ENCODE data around the gene AP4S1.
"Not testable (repeated sequence)": the region's sequence is repeated elsewhere in the genome, so short reads cannot be mapped to it uniquely, and the experiment has no call there.

The AP4S1 gene

DNA sequence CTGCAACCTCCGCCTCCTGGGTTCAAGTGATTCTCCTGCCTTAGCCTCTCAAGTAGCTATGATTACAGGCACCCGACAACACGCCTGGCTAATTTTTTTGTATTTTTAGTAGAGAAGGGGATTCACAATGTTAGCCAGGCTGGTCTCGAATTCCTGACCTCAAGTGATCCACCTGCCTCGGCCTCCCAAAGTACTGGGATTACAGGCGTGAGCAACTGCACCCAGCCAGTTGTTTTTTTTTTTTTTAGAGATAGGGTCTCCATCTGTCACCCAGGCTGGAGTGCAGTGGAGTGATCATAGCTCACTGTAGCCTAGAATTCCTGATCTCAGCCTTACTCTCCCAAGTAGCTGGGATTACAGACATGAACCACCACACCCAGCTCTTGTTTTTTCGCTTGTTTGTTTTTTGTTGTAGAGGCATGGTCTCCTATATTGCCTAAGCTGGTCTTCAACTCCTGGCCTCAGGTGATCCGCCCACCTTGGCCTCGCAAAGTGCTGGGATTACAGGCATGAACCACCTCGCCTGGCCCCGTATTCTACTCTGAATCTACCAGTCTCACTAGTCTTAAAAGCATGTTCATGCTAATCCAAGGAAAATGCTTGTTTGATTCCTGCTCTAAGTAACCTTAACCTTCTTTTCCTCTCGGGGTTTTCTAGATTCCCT, 32.4 kb downstream of the AP4S1 start:
- DNase-seq (ENCODE audit: low spot score in 2 of 2) (no peak), ATAC-seq (replicated peaks; ENCODE audit: extremely low read depth, poor library complexity, severe bottlenecking) (no peak)
- H3K4me3 Mint-ChIP-seq = no peak overlapping the region
- H3K36me3 Mint-ChIP-seq (ENCODE audit: insufficient read depth) = no peaks in the 10 kb centered on the region
- H3K27me3 Mint-ChIP-seq = no peaks in the 10 kb centered on the region
- no peak overlapping the region for H3K27ac Mint-ChIP-seq (ENCODE audit: low read depth)
- H3K9me3 Mint-ChIP-seq = no peaks in the 10 kb centered on the region
- peaks cover 13% of the 10 kb centered on the region for H3K4me1 Mint-ChIP-seq

DNA sequence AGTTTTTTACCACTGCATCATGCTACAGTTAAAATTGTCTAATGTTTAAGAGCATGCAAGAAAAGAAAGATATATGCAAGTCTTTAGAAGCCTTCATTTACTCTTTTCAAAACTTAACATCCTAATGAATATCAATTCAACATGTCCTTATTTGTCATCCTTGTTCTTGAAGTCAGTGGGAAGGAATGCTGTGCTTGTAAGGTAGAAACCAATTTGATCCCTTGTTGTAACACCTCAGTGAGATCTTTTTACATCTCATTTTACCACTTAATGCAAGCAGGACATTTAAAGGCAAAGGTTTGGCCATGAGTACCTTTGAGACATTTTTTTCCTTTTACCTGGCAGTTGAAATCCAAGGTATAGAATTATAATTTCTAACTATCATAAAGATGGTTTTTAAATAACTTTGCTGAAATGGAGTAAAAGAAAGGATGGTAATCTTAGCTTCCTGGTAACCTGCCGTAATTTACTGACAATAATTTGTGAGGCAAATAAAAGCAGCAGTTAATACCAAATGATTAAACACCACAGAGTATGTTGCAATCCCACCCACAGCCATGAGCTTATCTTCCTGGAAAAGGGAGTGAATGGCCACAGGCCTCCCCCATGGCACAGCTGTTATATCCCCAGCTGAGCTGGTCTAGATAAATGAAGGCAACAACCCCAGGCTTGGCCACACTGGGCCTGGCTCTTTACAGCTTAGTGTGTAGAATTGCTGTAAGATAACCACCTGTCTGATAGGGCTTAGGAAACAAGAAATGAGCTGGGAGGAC, 33.9 kb downstream of the AP4S1 start:
- Mint-ChIP-seq H3K27ac (ENCODE audit: low read depth) (no peak overlapping the region), H3K4me1 (peaks cover 13% of the 10 kb centered on the region), H3K4me3 (no peak overlapping the region)

DNA sequence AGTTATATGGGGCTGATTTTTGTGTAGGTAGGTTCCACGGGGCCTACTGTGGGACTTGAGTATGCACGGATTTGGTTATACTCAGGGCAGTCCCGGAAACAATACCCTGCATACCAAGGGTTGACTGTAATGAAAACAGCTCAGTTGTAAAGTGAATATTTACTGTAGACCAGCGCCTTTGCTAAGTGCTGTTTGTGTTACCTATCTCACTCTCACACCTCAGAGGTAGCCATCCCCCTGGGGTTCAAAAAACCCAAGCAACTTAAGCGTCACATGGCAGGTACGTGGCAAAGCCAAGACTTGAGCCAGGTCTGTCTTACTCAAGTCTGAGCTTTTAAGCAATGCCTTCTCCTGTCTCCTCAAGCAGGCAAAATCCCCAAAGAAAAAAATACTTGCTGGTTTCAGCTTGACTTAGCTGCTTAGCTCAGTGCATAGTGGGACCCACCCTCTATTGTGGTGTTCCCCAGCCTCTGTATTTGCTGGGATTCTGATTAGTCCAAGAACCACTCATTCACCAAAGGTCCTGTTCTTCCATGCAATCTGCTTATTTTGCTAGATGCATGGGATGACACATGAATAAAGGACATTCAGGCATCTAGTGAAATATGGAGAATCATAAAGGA, 34.9 kb downstream of the AP4S1 start:
- Mint-ChIP-seq H3K4me3 (no peak overlapping the region), H3K9me3 (no peaks in the 10 kb centered on the region), H3K27me3 (no peaks in the 10 kb centered on the region), H3K36me3 (ENCODE audit: insufficient read depth) (no peaks in the 10 kb centered on the region), H3K27ac (ENCODE audit: low read depth) (no peak overlapping the region), H3K4me1 (peaks cover 13% of the 10 kb centered on the region)
- no peak for ATAC-seq (replicated peaks; ENCODE audit: extremely low read depth, poor library complexity, severe bottlenecking)
- DNase-seq (ENCODE audit: low spot score in 2 of 2) = no peak

More for the DNA sequence above, 33.9 kb downstream of the AP4S1 start:
- ATAC-seq (replicated peaks; ENCODE audit: extremely low read depth, poor library complexity, severe bottlenecking) (no peak), DNase-seq (ENCODE audit: low spot score in 2 of 2) (no peak)
- no peaks in the 10 kb centered on the region for H3K27me3 Mint-ChIP-seq
- no peaks in the 10 kb centered on the region for H3K36me3 Mint-ChIP-seq (ENCODE audit: insufficient read depth)
- H3K9me3 Mint-ChIP-seq = no peaks in the 10 kb centered on the region

DNA sequence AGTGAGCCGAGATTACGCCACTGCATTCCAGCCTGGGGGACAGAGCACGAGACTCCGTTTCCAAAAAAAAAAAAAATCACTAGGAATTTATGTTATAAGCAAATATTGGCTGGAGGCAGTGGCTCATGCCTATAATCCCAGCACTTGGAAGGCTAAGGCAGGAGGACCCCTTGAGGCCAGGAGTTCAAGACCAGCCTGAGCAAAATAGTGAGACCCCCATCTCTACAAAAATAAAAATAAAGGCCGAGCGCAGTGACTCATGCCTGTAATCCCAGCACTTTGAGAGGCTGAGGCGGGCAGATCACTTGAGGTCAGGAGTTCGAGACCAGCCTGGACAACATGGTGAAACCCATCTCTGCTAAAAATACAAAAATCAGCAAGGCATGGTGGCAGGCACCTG, 37.5 kb downstream of the AP4S1 start:
- H3K27me3 Mint-ChIP-seq; DNase-seq (ENCODE audit: low spot score in 2 of 2); H3K27ac Mint-ChIP-seq (ENCODE audit: low read depth): not testable (repeated sequence)

DNA sequence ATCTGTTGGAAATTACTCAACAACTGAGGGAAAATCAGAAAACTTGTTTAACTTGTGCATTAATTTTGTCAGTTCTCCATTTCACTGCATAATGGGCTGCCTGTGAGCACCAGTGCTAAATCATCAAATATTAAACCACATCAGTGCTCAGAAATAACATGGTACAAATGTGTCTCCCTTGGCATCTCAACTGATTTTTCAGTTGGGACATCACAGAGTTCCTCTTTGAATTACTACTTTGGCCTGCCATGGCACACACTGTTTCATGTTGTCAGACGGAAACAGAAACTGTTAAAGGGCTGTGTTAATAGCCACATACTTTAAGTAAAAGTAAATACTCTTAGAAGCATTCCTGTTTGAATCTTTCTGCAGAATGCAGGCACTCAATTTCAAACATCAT, 42.8 kb downstream of the AP4S1 start:
- no peak overlapping the region for H3K27ac Mint-ChIP-seq (ENCODE audit: low read depth)
- H3K4me1 Mint-ChIP-seq = no peaks in the 10 kb centered on the region
- no peaks in the 10 kb centered on the region for H3K9me3 Mint-ChIP-seq

More for the DNA sequence above, 37.5 kb downstream of the AP4S1 start:
- H3K4me3 Mint-ChIP-seq; H3K9me3 Mint-ChIP-seq; H3K36me3 Mint-ChIP-seq (ENCODE audit: insufficient read depth); ATAC-seq (replicated peaks; ENCODE audit: extremely low read depth, poor library complexity, severe bottlenecking): not testable (repeated sequence)
- peaks cover 12% of the 10 kb centered on the region for H3K4me1 Mint-ChIP-seq

DNA sequence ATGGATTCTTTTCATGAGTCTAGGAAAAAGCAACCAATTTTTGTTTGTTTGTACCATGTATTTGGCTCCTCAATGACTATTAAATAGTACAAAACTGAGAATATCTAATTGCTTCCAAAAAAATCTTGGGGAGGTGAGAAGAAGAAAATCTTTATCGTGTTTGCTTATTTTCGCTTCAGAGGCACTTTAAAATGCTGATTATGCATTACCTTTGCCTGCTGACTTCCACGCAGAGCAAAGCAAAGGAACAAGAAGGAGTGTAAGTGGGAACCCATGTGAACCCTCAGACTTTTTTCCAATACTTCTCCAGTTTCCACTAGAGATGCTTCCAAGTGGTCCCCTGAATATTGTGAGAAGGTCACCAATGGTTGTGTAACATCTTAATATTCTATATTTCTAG, 43.9 kb downstream of the AP4S1 start:
- ATAC-seq (replicated peaks; ENCODE audit: extremely low read depth, poor library complexity, severe bottlenecking) (no peak), DNase-seq (ENCODE audit: low spot score in 2 of 2) (no peak)
- H3K4me1 Mint-ChIP-seq = no peaks in the 10 kb centered on the region
- peaks cover 18% of the 10 kb centered on the region for H3K36me3 Mint-ChIP-seq (ENCODE audit: insufficient read depth)
- H3K27ac Mint-ChIP-seq (ENCODE audit: low read depth) = no peak overlapping the region
- H3K9me3 Mint-ChIP-seq = no peaks in the 10 kb centered on the region
- no peaks in the 10 kb centered on the region for H3K27me3 Mint-ChIP-seq
- H3K4me3 Mint-ChIP-seq = no peak overlapping the region

More for the DNA sequence above, 42.8 kb downstream of the AP4S1 start:
- DNase-seq (ENCODE audit: low spot score in 2 of 2) (no peak), ATAC-seq (replicated peaks; ENCODE audit: extremely low read depth, poor library complexity, severe bottlenecking) (no peak)
- Mint-ChIP-seq H3K27me3 (no peaks in the 10 kb centered on the region), H3K36me3 (ENCODE audit: insufficient read depth) (peaks cover 16% of the 10 kb centered on the region), H3K4me3 (no peak overlapping the region)

DNA sequence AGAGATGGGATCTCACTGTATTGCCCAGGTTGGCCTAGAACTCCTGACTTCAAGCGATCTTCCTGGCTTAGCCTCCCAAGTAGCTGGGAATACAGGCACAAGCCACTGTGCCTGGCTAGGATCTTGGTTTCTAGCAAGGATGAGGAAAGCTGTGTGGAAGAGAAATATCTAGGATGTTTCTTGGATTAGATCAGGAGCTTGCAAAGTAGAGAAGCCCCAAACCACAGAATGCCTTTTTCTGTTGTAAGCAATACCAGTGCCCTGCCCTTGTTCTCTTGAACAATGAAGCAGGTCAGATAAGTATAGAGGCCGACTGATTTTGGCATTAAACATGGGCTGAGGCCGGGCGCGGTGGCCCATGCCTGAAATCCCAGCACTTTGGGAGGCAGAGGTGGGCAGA, 45.0 kb downstream of the AP4S1 start:
- H3K36me3 Mint-ChIP-seq (ENCODE audit: insufficient read depth) = peaks cover 22% of the 10 kb centered on the region
- no peak overlapping the region for H3K4me3 Mint-ChIP-seq
- H3K27ac Mint-ChIP-seq (ENCODE audit: low read depth) = no peak overlapping the region

DNA sequence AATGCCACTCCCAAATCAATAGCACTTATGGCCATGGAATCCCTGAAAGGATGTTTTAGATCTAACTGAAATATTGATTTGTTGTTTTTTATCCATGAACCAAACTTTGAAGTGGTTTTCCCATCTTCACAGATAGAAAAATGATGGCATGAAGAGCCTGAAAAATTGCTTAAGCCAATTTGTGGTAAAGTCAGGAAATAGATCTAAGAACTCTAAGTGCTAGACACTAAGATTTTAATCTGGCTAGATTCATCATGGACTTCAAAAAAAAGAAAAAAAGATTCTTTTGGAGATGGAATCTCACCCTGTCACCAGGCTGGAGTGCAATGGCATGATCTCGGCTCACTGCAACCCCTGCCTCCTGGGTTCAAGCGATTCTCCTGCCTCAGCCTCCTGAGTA, 45.7 kb downstream of the AP4S1 start:
- Mint-ChIP-seq H3K36me3 (ENCODE audit: insufficient read depth) (peaks cover 22% of the 10 kb centered on the region), H3K27ac (ENCODE audit: low read depth) (no peak overlapping the region), H3K4me3 (no peak overlapping the region), H3K27me3 (no peaks in the 10 kb centered on the region), H3K4me1 (no peaks in the 10 kb centered on the region), H3K9me3 (peaks cover 5% of the 10 kb centered on the region)
- ATAC-seq (replicated peaks; ENCODE audit: extremely low read depth, poor library complexity, severe bottlenecking) (no peak), DNase-seq (ENCODE audit: low spot score in 2 of 2) (no peak)

More for the DNA sequence above, 45.0 kb downstream of the AP4S1 start:
- Mint-ChIP-seq H3K27me3 (no peaks in the 10 kb centered on the region), H3K9me3 (peaks cover 5% of the 10 kb centered on the region), H3K4me1 (no peaks in the 10 kb centered on the region)
- DNase-seq (ENCODE audit: low spot score in 2 of 2) = no peak
- ATAC-seq (replicated peaks; ENCODE audit: extremely low read depth, poor library complexity, severe bottlenecking) = no peak

DNA sequence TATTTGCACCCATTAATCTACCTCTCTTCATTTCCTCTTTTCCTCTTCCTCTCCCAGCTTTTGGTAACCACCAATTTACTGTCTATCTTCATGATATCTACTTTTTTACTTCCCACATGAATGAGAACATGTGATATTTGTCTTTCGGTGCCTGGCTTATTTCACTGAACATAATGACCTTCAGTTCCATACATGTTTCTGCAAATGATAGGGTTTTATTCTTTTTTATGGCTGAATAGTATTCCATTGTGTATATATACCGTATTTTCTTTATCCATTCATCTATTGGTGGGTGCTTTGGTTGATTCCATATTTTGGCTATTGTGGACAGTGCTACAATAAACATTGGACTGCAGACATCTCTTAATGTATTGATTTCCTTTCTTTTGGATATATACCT, 49.7 kb downstream of the AP4S1 start:
- H3K36me3 Mint-ChIP-seq (ENCODE audit: insufficient read depth) = peaks cover 15% of the 10 kb centered on the region
- no peaks in the 10 kb centered on the region for H3K4me1 Mint-ChIP-seq
- ATAC-seq (replicated peaks; ENCODE audit: extremely low read depth, poor library complexity, severe bottlenecking) (no peak), DNase-seq (ENCODE audit: low spot score in 2 of 2) (no peak)
- H3K9me3 Mint-ChIP-seq = peaks cover 5% of the 10 kb centered on the region
- H3K27me3 Mint-ChIP-seq = no peaks in the 10 kb centered on the region
- no peak overlapping the region for H3K4me3 Mint-ChIP-seq
- H3K27ac Mint-ChIP-seq (ENCODE audit: low read depth) = peak overlapping the region; percentile 1

DNA sequence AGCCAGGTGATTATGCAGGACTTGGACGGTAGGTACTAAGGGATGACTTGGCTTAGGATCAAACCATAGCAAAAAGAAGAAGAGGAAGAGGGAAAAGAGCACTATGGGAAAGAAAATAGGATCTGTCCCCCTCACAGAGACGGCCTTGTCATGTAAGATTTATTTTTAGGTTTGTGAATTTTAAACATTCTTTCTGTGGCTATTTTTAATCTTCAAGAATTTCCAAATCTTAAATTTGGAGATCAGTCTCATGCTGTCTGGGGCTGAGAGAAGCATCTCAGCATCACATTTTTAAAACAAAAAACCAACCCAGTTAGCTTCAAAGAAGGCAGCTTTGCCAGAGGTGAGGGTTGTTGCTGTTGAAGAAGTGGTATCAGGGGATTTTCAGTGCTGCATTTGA, 53.3 kb downstream of the AP4S1 start:
- H3K9me3 Mint-ChIP-seq = peaks cover 5% of the 10 kb centered on the region
- no peaks in the 10 kb centered on the region for H3K4me1 Mint-ChIP-seq
- H3K36me3 Mint-ChIP-seq (ENCODE audit: insufficient read depth) = peaks cover 12% of the 10 kb centered on the region
- DNase-seq (ENCODE audit: low spot score in 2 of 2) (no peak), ATAC-seq (replicated peaks; ENCODE audit: extremely low read depth, poor library complexity, severe bottlenecking) (no peak)
- H3K27me3 Mint-ChIP-seq = no peaks in the 10 kb centered on the region
- no peak overlapping the region for H3K27ac Mint-ChIP-seq (ENCODE audit: low read depth)
- H3K4me3 Mint-ChIP-seq = no peak overlapping the region

DNA sequence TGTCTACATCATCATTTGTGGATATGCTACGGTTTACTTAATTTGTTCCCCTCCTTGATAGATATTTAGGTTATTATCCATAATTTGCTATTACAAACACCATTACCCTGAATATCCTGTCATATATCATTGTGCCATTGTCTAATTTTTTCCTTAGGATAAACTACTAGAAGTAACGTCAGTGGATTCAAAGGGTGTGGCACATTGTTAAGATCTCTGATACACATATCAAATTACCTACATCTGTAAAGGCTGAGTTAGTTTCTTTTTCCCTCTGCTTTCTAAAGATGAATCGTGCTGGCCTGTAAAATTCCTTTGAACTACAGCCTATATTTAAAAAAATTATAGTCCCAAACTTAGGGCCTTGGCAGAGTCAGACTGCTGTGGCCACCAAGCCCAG, 54.6 kb downstream of the AP4S1 start:
- DNase-seq (ENCODE audit: low spot score in 2 of 2) (no peak), ATAC-seq (replicated peaks; ENCODE audit: extremely low read depth, poor library complexity, severe bottlenecking) (no peak)
- H3K4me1 Mint-ChIP-seq = no peaks in the 10 kb centered on the region
- no peaks in the 10 kb centered on the region for H3K27me3 Mint-ChIP-seq
- H3K36me3 Mint-ChIP-seq (ENCODE audit: insufficient read depth) = peaks cover 13% of the 10 kb centered on the region
- peaks cover 3% of the 10 kb centered on the region for H3K9me3 Mint-ChIP-seq
- no peak overlapping the region for H3K4me3 Mint-ChIP-seq
- H3K27ac Mint-ChIP-seq (ENCODE audit: low read depth) = no peak overlapping the region

DNA sequence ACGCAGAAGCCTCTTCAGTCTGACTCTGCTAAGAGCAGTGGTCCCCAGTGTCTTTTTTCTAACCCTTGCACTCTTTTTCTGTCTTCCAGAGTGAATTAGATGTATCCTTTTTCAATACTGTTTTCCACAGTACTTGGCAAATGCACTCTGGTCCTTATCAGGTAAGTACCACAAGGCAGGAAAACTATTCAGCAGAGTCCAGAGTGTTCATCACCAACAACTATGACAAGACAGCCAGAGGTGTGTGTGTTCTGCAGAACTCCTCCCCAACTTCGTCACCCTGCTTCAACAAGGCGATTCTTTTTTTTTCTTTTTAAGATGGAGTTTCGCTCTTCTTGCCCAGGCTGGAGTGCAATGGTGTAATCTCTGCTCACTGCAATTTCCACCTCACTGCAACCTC, 55.0 kb downstream of the AP4S1 start:
- Mint-ChIP-seq H3K9me3 (no peaks in the 10 kb centered on the region), H3K27ac (ENCODE audit: low read depth) (no peak overlapping the region), H3K36me3 (ENCODE audit: insufficient read depth) (peaks cover 14% of the 10 kb centered on the region), H3K4me3 (no peak overlapping the region), H3K27me3 (no peaks in the 10 kb centered on the region), H3K4me1 (no peaks in the 10 kb centered on the region)
- DNase-seq (ENCODE audit: low spot score in 2 of 2) (no peak), ATAC-seq (replicated peaks; ENCODE audit: extremely low read depth, poor library complexity, severe bottlenecking) (no peak)

DNA sequence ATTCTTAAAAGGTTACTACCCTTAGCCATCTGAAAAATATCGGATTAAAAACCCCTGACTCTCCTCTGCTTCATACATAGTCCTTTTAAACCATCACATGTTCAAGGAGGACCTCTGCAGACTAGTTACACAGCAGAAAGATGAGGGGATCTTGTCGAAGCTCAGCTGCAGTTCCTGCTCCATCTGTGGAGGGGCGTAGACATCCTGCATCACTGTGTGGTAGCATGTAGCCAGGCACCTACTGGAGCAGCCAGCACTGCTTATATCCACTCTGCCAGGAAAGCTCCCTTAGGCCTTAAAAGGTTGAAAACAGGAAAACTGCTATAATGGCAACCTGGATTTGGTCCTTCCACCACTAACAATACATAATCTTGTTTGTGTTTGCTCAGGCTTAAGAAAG, 58.3 kb downstream of the AP4S1 start:
- Mint-ChIP-seq H3K4me1 (no peaks in the 10 kb centered on the region), H3K27me3 (no peaks in the 10 kb centered on the region)
- DNase-seq (ENCODE audit: low spot score in 2 of 2) = no peak

More for the DNA sequence above, 58.3 kb downstream of the AP4S1 start:
- ATAC-seq (replicated peaks; ENCODE audit: extremely low read depth, poor library complexity, severe bottlenecking) = no peak
- Mint-ChIP-seq H3K36me3 (ENCODE audit: insufficient read depth) (peaks cover 14% of the 10 kb centered on the region), H3K27ac (ENCODE audit: low read depth) (no peak overlapping the region), H3K4me3 (no peak overlapping the region), H3K9me3 (no peaks in the 10 kb centered on the region)

All from central memory CD8-positive, alpha-beta T cell (primary cell).